Stimulated activated naive CD8-positive, alpha-beta T cell treated with anti-CD3 and anti-CD28 coated beads, Interleukin-15, Interleukin-2, amounts not matched to agents 100 ng/mL and 50 ng/mL, for 24 hours (primary cell): ENCODE results near the gene DCUN1D1.

Source experiments
- H3K27ac Mint-ChIP-seq: one replicate; pipeline ENCODE4 v1.8.0; 2021; ENCODE audit warnings: mild to moderate bottlenecking, mixed read lengths
- H3K27me3 Mint-ChIP-seq: one replicate; pipeline ENCODE4 v1.8.0; 2021; ENCODE audit warnings: mixed read lengths
- H3K36me3 Mint-ChIP-seq: one replicate; pipeline ENCODE4 v1.8.0; 2021; ENCODE audit warnings: low read depth, mixed read lengths
- H3K4me1 Mint-ChIP-seq: one replicate; pipeline ENCODE4 v1.8.0; 2021; ENCODE audit warnings: low read depth, mixed read lengths
- H3K4me3 Mint-ChIP-seq: one replicate; pipeline ENCODE4 v1.8.0; 2021; ENCODE audit warnings: mild to moderate bottlenecking, mixed read lengths
- H3K9me3 Mint-ChIP-seq: one replicate; pipeline ENCODE4 v1.8.0; 2021; ENCODE audit warnings: mixed read lengths

Gene DCUN1D1

DNA sequence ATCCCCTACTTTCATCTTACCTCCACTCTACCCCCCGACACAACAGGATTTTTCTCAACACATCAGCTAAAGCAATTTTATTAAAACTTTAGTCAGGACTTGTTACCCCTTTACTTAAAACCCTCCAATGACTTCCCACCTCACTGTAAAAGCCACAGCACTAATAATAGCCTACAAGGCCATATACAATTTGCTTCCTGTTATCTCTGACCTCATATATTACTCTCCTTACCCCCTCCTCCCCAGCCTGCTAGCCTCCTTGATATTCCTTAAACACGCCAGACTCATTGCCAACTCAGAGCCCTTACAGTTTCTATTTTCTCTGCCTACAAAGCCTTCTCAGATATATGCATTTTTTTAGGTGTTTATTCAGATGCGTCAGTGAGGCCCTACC, 54.4 kb downstream of the DCUN1D1 start:
- peaks cover 47% of the 10 kb centered on the region for H3K36me3 Mint-ChIP-seq
- no peak overlapping the region for H3K4me3 Mint-ChIP-seq
- H3K27ac Mint-ChIP-seq = no peak overlapping the region
- H3K9me3 Mint-ChIP-seq = peaks cover 11% of the 10 kb centered on the region
- no peaks in the 10 kb centered on the region for H3K27me3 Mint-ChIP-seq
- H3K4me1 Mint-ChIP-seq = peaks cover 8% of the 10 kb centered on the region

DNA sequence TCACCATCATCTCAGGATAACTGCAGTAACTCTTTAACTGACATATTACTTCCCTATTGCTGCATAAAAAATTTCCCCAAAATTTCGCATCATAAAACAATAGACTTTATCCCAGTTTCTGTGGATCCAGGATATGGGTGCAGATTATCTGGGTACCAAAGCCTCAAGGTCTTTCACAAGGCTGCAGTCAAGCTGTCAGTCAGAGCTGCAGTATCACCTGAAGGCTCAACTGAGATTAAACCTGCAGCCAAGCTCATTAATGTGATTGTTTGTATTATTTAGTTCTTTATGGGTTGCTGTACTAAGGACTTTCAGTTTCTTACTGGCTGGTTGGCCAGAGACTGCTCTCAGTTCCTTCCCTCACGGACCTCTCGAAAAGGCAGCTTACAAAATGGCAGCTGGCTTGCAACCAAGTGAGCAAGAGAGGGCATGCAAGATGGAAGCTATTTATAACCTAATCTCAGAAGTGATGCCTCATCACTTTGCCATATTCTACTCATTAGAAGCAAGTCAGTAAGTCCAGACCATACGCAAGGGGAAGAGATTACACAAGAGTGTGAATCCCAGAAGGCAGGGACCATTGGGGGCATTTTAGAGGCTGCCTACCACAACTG, 54.9 kb downstream of the DCUN1D1 start:
- Mint-ChIP-seq H3K9me3 (peaks cover 11% of the 10 kb centered on the region), H3K36me3 (peaks cover 49% of the 10 kb centered on the region)

GRCh38 chr3:182921665-182922355, 58.5 kb downstream of the DCUN1D1 start:
- no peak overlapping the region for H3K4me3 Mint-ChIP-seq
- H3K9me3 Mint-ChIP-seq = peaks cover 5% of the 10 kb centered on the region
- H3K27me3 Mint-ChIP-seq = no peaks in the 10 kb centered on the region
- H3K4me1 Mint-ChIP-seq = peaks cover 3% of the 10 kb centered on the region
- peaks cover 40% of the 10 kb centered on the region for H3K36me3 Mint-ChIP-seq
- no peak overlapping the region for H3K27ac Mint-ChIP-seq

More for the DNA sequence above, 54.9 kb downstream of the DCUN1D1 start:
- Mint-ChIP-seq H3K27me3 (no peaks in the 10 kb centered on the region), H3K4me1 (peaks cover 8% of the 10 kb centered on the region), H3K27ac (no peak overlapping the region), H3K4me3 (no peak overlapping the region)

- H3K4me1 Mint-ChIP-seq = peaks cover 3% of the 10 kb centered on the region
Measured at GRCh38 chr3:182920515-182921084, 59.7 kb downstream of the DCUN1D1 start.

GRCh38 chr3:182919866-182920357, 60.4 kb downstream of the DCUN1D1 start:
- H3K4me3 Mint-ChIP-seq = no peak overlapping the region
- H3K4me1 Mint-ChIP-seq = peaks cover 3% of the 10 kb centered on the region
- H3K27ac Mint-ChIP-seq = no peak overlapping the region
- no peaks in the 10 kb centered on the region for H3K9me3 Mint-ChIP-seq
- peaks cover 37% of the 10 kb centered on the region for H3K36me3 Mint-ChIP-seq
- no peaks in the 10 kb centered on the region for H3K27me3 Mint-ChIP-seq

More at GRCh38 chr3:182920515-182921084, 59.7 kb downstream of the DCUN1D1 start:
- H3K4me3 Mint-ChIP-seq = no peak overlapping the region
- H3K27ac Mint-ChIP-seq = no peak overlapping the region
- peaks cover 37% of the 10 kb centered on the region for H3K36me3 Mint-ChIP-seq
- no peaks in the 10 kb centered on the region for H3K9me3 Mint-ChIP-seq
- H3K27me3 Mint-ChIP-seq = no peaks in the 10 kb centered on the region

DNA sequence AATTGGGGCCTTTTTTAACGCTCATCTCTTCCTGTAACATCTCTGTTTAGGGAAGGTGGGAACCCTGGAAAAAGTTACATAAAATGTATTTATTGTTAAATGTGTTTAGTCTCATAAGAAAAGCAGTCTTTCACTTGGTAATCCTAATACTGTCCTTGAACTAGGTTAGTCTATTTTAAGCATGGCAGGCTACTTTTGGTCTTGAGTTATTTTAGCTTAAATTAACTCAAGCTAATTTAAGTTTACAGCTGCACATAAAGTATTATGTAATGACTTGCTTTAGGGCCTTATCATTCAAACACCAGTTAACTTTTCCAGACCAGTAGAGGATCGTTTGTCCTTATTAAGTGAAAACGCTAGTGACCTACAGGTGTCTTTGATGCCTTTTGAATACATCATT, 63.2 kb downstream of the DCUN1D1 start:
- peaks cover 29% of the 10 kb centered on the region for H3K4me1 Mint-ChIP-seq
- H3K36me3 Mint-ChIP-seq = peaks cover 36% of the 10 kb centered on the region
- H3K27me3 Mint-ChIP-seq = no peaks in the 10 kb centered on the region
- no peaks in the 10 kb centered on the region for H3K9me3 Mint-ChIP-seq
- H3K27ac Mint-ChIP-seq = no peak overlapping the region
- H3K4me3 Mint-ChIP-seq = no peak overlapping the region

DNA sequence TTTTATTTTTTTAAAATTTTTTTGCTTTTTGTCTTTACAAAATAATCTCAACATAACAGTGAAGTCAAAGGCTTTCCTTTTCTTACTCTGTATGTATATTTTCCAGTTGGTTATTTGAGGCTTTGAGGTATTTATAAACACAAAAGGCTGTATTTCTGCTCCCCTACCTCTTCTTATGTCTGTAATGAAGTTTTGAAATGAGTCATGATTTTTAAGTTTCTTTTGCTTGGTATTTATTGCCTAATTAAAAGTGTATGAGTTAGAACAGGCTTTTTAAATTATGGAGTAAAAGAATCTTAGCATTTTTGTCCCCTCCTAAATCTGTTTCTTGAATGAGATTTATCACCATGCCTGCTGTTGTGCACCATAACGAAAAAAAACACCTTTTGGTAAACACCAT, 66.0 kb downstream of the DCUN1D1 start:
- peak overlapping the region; percentile 74 for H3K27ac Mint-ChIP-seq
- no peak overlapping the region for H3K4me3 Mint-ChIP-seq
- H3K27me3 Mint-ChIP-seq = no peaks in the 10 kb centered on the region
- H3K9me3 Mint-ChIP-seq = no peaks in the 10 kb centered on the region
- peaks cover 34% of the 10 kb centered on the region for H3K36me3 Mint-ChIP-seq
- H3K4me1 Mint-ChIP-seq = peaks cover 53% of the 10 kb centered on the region

DNA sequence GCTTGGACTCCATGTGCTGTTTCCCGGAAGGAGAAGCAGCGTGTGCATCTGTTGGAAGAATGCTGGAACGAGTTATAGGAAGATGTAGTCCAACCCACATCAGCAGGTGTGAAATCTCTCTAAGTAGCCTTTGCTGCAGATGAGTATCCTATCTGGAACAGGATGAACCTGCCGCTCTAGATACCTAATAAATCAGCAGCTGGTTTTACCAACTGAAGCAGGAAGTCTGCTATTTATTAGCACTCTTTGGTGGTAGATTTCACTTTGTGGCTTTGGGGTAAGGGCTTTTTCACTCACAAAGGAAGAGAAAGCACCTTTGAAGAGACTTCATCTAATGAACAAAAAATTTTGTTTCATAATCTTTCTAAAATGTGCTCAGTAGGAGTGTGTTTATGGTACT, 66.4 kb downstream of the DCUN1D1 start:
- Mint-ChIP-seq H3K4me1 (peaks cover 57% of the 10 kb centered on the region), H3K4me3 (peak overlapping the region; percentile 32), H3K27me3 (no peaks in the 10 kb centered on the region), H3K9me3 (no peaks in the 10 kb centered on the region), H3K27ac (peak overlapping the region; percentile 75), H3K36me3 (peaks cover 34% of the 10 kb centered on the region)

DNA sequence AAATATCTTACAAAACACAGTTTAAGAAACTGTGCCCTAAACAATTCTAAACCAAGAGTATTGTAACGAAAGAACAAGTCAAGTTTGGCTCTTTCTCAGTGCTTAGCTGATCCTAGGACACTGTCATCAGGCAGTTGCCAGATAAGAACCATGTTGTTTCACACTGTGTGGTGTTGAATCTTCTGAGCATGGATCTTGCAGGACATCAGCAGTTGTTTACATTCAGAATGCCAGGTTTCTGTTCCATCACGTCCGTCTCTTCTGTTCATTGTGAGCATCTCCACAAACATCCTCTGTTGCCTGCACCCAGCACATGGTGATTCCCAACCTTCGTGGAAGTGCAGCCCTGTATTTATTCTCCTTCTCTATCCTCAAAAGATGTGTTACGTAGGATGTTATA, 67.9 kb downstream of the DCUN1D1 start:
- Mint-ChIP-seq H3K27ac (no peak overlapping the region), H3K36me3 (peaks cover 34% of the 10 kb centered on the region), H3K4me1 (peaks cover 57% of the 10 kb centered on the region), H3K9me3 (no peaks in the 10 kb centered on the region), H3K27me3 (no peaks in the 10 kb centered on the region), H3K4me3 (no peak overlapping the region)

DNA sequence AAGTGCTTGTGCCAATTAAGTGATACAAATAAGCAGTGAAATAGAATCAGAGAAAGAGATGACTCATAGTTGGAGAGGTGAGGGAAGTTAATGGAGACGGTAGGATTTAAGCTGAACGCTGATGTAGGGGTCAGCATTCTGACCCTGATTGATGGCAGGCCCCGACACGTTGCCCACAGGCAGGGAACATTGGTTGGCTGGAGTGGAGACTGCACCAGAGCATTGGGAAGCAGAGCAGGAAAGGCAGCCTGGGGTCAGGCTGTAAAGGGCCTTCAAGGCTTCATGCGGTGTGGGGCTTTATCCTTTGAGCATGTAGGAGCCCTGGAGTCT, 68.6 kb downstream of the DCUN1D1 start:
- Mint-ChIP-seq H3K9me3 (no peaks in the 10 kb centered on the region), H3K27ac (peak overlapping the region; percentile 8), H3K4me3 (no peak overlapping the region), H3K36me3 (peaks cover 30% of the 10 kb centered on the region), H3K27me3 (no peaks in the 10 kb centered on the region), H3K4me1 (peaks cover 57% of the 10 kb centered on the region)

DNA sequence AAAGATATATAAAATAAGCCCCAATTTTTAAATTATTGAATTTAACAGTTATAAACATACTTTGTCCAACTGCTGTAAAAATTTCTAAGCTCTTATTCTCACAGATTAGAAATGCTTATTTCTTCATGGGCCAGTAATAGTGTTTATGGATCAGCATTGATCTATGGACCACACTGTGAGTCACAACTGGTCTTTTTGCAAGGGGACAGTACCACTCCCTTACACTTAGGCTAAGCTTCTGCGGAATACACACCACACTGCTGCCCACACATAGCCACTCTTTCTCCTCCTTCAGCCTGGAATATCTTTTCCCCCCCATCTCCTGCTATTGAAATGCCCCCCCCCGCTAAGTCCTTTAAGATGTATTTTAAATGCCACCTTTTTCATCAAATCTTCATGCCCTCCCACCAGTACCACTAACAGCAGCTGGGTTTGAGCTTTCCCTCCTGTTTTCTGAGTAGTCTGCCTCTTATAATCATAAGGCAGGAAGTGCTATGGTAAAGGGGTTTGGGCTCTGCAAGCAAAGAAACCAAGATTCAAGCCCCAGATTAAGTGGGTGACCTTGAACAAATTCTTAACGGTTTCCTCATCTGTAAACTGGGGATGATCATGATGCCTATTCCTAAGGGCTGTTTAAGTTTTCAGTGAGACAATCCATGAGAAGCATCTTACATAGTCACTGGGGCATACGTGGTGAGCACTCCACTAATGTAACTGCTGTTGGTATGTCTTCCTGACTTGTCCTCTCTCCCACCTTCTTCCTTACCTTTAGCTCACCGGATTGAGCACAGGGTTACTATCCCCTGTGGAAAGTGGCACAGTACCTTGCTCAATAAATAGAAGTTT, 69.2 kb downstream of the DCUN1D1 start:
- Mint-ChIP-seq H3K27ac (peak overlapping the region; percentile 49), H3K4me1 (peaks cover 57% of the 10 kb centered on the region), H3K27me3 (no peaks in the 10 kb centered on the region), H3K36me3 (peaks cover 30% of the 10 kb centered on the region), H3K9me3 (no peaks in the 10 kb centered on the region), H3K4me3 (no peak overlapping the region)

- H3K9me3 Mint-ChIP-seq = no peaks in the 10 kb centered on the region
- no peak overlapping the region for H3K27ac Mint-ChIP-seq
- H3K4me3 Mint-ChIP-seq = no peak overlapping the region
- peaks cover 21% of the 10 kb centered on the region for H3K36me3 Mint-ChIP-seq
- no peaks in the 10 kb centered on the region for H3K27me3 Mint-ChIP-seq
- peaks cover 49% of the 10 kb centered on the region for H3K4me1 Mint-ChIP-seq
Measured at GRCh38 chr3:182909318-182910040, 70.9 kb downstream of the DCUN1D1 start.

- no peaks in the 10 kb centered on the region for H3K27me3 Mint-ChIP-seq
- no peak overlapping the region for H3K4me3 Mint-ChIP-seq
- H3K4me1 Mint-ChIP-seq = peaks cover 39% of the 10 kb centered on the region
- peaks cover 22% of the 10 kb centered on the region for H3K36me3 Mint-ChIP-seq
- H3K9me3 Mint-ChIP-seq = no peaks in the 10 kb centered on the region
- no peak overlapping the region for H3K27ac Mint-ChIP-seq
Measured at GRCh38 chr3:182908471-182908870, 71.9 kb downstream of the DCUN1D1 start.

DNA sequence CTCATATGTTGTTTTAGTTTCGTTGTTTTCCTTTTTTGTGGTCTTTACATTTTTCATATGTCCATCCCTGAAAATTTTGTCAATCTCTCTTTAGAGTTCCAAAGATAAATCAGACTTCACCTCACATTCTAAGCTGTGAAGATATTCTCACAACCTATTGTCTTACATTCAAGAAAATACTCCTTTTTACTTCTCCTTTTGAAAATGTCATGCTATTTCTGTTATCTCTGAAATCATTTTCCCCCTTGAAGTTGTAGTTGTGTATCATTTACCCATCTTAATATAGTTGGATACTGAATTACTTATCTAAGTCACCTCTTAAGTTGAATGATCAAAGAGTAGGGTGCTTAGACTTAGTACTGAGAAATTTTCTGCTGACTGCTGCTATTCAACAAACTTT, 74.3 kb downstream of the DCUN1D1 start:
- no peaks in the 10 kb centered on the region for H3K9me3 Mint-ChIP-seq
- H3K27me3 Mint-ChIP-seq = no peaks in the 10 kb centered on the region
- no peak overlapping the region for H3K4me3 Mint-ChIP-seq
- H3K36me3 Mint-ChIP-seq = peaks cover 24% of the 10 kb centered on the region
- peaks cover 17% of the 10 kb centered on the region for H3K4me1 Mint-ChIP-seq
- H3K27ac Mint-ChIP-seq = no peak overlapping the region
